HG03025 (cell line): Measurements from ENCODE around the gene ENPP5.
A peak's percentile ranks its signal among the peaks of the same experiment; 100 is the strongest.

Experiments used
- ATAC-seq: cut with Tn5 transposase; IDR thresholded peaks from one replicate; pipeline ENCODE4 v1.9.1; 2021; ENCODE audit warnings: mild to moderate bottlenecking, moderate library complexity; ENCODE audit not compliant: unreplicated experiment, low FRiP score

The ENPP5 gene

GRCh38 chr6:46170357-46171289 lies at the start of gene ENPP5:
Gene ENPP5 (minus strand): TSS chr6:46170980. CDS start chr6:46168262, 2,718 bp downstream.
- ATAC-seq: peak; percentile 83

DNA sequence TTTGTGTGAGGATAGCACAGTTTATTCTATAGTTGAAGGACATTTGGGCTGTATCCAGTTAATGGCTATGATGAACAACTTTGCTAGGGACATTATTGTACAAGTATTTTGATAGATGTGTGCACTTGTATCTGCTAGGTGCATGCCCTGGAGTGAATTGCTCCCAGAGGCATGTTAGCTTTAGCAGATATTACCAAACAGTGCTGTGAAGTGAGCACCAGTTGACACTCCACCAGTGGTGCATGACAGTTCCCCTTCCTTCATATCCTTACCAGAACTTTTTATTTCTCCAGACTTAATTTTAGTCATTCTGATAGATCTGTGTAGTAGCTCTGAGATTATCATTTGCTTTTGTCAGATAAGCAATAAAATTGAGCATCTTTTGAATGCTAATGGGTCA lies 48.9 kb upstream of the ENPP5 start:
- ATAC-seq: no peak

GRCh38 chr6:46218457-46218856 lies 47.7 kb upstream of the ENPP5 start:
- ATAC-seq: no peak

GRCh38 chr6:46217671-46218131 lies 46.9 kb upstream of the ENPP5 start:
- peak; percentile 59 for ATAC-seq

GRCh38 chr6:46216879-46217278 lies 46.1 kb upstream of the ENPP5 start:
- no peak for ATAC-seq

DNA sequence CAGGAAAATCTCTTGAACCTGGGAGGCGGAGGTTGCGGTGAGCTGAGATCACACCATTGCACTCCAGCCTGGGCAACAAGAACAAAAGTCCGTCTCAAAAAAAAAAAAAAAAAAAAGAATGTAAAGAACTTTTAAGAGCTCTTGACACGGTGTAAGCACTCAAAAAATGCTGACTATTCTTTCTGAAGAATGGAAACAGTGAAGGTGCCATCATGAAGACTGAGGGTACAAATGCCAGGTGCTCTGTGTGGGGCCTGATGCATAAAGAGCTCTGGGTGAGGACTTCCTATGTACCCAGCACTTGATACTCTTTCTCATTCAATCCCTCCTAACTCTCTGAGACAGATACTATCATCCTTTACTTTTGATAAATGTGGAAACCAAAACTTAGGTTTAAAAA lies 45.0 kb upstream of the ENPP5 start:
- no peak for ATAC-seq

DNA sequence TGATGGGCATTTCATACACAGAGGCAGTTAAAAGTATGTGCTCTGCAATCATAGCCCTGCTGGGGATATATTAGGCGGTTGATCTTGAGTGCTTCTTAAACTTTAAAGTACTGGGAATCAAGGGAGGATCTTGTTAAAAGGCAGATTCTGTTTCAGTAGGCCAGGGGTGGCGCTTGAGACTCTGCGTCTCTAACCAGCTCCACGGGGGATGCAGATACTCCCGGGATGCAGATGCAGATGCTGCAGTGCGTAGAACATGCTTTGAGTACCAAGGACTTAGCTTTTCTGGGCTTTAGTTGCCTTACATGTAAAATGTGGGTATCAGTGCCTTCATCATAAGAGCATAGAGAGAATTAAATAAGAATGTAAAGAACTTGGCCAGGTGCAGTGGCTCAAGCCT lies 44.4 kb upstream of the ENPP5 start:
- ATAC-seq: no peak

GRCh38 chr6:46211917-46212316 lies 41.1 kb upstream of the ENPP5 start:
- ATAC-seq: no peak

- no peak for ATAC-seq
These were observed 39.5 kb upstream of the ENPP5 start for GRCh38 chr6:46210294-46210693.

- no peak for ATAC-seq
These were observed 37.5 kb upstream of the ENPP5 start for GRCh38 chr6:46208303-46208702.

GRCh38 chr6:46207174-46207573 lies 36.4 kb upstream of the ENPP5 start:
- ATAC-seq: no peak

DNA sequence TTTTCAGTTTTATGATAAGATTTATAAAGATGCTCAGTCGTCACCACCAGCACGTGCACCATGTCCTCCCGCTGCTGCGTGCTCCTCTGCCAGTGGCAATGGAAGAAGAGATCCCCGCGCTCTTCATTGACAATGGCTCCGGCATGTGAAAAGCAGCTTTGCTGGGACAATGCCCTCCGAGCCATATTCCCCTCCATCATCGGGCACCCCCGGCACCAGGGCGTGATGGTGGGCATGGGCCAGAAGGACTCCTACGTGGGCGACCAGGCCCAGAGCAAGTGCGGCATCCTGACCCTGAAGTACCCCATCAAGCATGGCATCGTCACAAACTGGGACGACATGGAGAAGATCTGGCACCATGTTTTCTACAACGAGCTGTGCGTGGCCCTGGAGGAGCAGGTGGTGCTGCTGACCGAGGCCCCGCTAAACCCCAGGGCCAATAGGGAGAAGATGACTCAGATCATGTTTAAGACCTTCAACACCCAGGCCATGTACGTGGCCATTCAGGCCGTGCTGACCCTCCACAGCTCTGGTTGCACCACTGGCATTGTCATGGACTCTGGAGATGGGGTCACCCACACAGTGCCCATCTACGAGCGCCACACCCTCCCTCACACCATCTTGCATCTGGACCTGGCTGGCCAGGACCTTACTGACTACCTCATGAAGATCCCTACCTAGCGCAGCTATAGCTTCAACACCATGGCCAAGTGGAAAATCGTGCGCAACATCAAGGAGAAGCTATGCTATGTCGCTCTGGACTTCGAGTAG lies 34.3 kb upstream of the ENPP5 start:
- ATAC-seq: no peak

GRCh38 chr6:46203391-46204177 lies 32.8 kb upstream of the ENPP5 start:
- ATAC-seq: no peak

GRCh38 chr6:46201702-46202101 lies 30.9 kb upstream of the ENPP5 start:
- ATAC-seq: no peak

GRCh38 chr6:46199387-46199786 lies 28.6 kb upstream of the ENPP5 start:
- no peak for ATAC-seq

DNA sequence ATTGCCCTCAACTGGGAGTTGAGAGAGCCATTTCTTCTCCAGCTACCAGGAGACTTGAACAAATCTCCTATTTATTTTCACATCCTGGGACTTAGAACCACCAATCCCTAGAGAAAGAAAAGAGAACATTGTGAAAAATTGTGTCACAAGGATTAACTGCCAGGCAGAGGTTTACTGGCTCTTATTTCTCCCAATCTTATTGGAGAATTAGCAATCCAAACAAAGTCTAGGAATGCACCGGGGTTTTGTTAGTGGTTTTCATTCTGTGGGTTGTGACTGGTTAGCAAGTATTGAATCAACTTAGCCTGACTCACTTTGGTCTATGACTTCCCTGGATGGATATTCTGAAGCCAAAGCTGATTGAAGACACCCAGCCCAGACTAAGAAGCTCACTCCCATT lies 21.2 kb upstream of the ENPP5 start:
- ATAC-seq: no peak

GRCh38 chr6:46190889-46191288 lies 20.1 kb upstream of the ENPP5 start:
- ATAC-seq: no peak

- no peak for ATAC-seq
These were observed 18.9 kb upstream of the ENPP5 start for GRCh38 chr6:46189726-46190125.

- ATAC-seq: no peak
These were observed 15.8 kb upstream of the ENPP5 start for GRCh38 chr6:46186583-46186982.

- no peak for ATAC-seq
These were observed 13.3 kb upstream of the ENPP5 start for GRCh38 chr6:46184114-46184513.

GRCh38 chr6:46175976-46176375 lies 5.2 kb upstream of the ENPP5 start:
- peak; percentile 50 for ATAC-seq
